ENCODE data around the gene CYREN. TPM values are rescaled to one million over a fixed set of nuclear protein-coding genes. Genes with fewer than 3 reads are reported as not detected.

The CYREN gene
- total and polyA plus RNA-seq, 2 of the 13 experiments (the other 11 are each of a cell fraction or from before 2014, with no cell fraction given): 20.7 to 60.7 TPM

GRCh38 chr7:135147899-135148721 lies 22.4 kb downstream of the CYREN start, which contains the start of gene TMEM140 (continued):
- no peak for TF ChIP-seq PRDM15 (CRISPR knock-in tag; IDR thresholded peaks at IDR 0.05)
- peak; percentile 60; the same call in 1 of the 2 replicates for TF ChIP-seq POLR2AphosphoS5 (IDR thresholded peaks at IDR 0.05; ENCODE audit: low read depth, low read length)
- no peak for TF ChIP-seq TRAFD1 (CRISPR knock-in tag; IDR thresholded peaks at IDR 0.05; ENCODE audit: borderline replicate concordance)
- no peak for TF ChIP-seq ZNF879 (CRISPR knock-in tag; IDR thresholded peaks at IDR 0.05)
- TF ChIP-seq, protein P1, sequence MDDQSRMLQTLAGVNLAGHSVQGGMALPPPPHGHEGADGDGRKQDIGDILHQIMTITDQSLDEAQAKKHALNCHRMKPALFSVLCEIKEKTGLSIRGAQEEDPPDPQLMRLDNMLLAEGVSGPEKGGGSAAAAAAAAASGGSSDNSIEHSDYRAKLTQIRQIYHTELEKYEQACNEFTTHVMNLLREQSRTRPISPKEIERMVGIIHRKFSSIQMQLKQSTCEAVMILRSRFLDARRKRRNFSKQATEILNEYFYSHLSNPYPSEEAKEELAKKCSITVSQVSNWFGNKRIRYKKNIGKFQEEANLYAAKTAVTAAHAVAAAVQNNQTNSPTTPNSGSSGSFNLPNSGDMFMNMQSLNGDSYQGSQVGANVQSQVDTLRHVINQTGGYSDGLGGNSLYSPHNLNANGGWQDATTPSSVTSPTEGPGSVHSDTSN (CRISPR knock-in tag; IDR thresholded peaks at IDR 0.05; ENCODE audit: borderline replicate concordance): no peak
- TF ChIP-seq ZNF441 (CRISPR knock-in tag; IDR thresholded peaks at IDR 0.05; ENCODE audit: borderline replicate concordance): no peak
- TF ChIP-seq, protein P2, sequence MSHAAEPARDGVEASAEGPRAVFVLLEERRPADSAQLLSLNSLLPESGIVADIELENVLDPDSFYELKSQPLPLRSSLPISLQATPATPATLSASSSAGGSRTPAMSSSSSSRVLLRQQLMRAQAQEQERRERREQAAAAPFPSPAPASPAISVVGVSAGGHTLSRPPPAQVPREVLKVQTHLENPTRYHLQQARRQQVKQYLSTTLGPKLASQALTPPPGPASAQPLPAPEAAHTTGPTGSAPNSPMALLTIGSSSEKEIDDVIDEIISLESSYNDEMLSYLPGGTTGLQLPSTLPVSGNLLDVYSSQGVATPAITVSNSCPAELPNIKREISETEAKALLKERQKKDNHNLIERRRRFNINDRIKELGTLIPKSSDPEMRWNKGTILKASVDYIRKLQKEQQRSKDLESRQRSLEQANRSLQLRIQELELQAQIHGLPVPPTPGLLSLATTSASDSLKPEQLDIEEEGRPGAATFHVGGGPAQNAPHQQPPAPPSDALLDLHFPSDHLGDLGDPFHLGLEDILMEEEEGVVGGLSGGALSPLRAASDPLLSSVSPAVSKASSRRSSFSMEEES (CRISPR knock-in tag; IDR thresholded peaks at IDR 0.05): peak; percentile 94
- no peak for TF ChIP-seq MYC (CRISPR knock-in tag; IDR thresholded peaks at IDR 0.05; ENCODE audit: borderline replicate concordance)
- no peak for TF ChIP-seq GPBP1L1 (CRISPR knock-in tag; IDR thresholded peaks at IDR 0.05)
- TF ChIP-seq TP53 (CRISPR knock-in tag; conservative IDR thresholded peaks at IDR 0.05): no peak; the same call in 1 of the 2 replicates
- no peak; the same call in 1 of the 2 replicates for TF ChIP-seq PITX1 (CRISPR knock-in tag; IDR thresholded peaks at IDR 0.05)
- no peak for TF ChIP-seq THYN1 (CRISPR knock-in tag; IDR thresholded peaks at IDR 0.05; ENCODE audit: borderline replicate concordance, low read depth)
- no peak for TF ChIP-seq TMF1 (CRISPR knock-in tag; IDR thresholded peaks at IDR 0.05; ENCODE audit: low read depth)
- TF ChIP-seq ZNF543 (CRISPR knock-in tag; IDR thresholded peaks at IDR 0.05): peak; percentile 83; the same call in 1 of the 2 replicates
- no peak for TF ChIP-seq ZEB1 (IDR thresholded peaks at IDR 0.05; ENCODE audit: insufficient replicate concordance, low read depth)
- no peak for TF ChIP-seq ZNF251 (CRISPR knock-in tag; IDR thresholded peaks at IDR 0.05)
- TF ChIP-seq NFE2 (CRISPR knock-in tag; IDR thresholded peaks at IDR 0.05): no peak
- TF ChIP-seq ZNF510 (CRISPR knock-in tag; IDR thresholded peaks at IDR 0.05; ENCODE audit: low read depth): no peak
- TF ChIP-seq HNF4A (CRISPR knock-in tag; IDR thresholded peaks at IDR 0.05): peak; percentile 98
- TF ChIP-seq ZNF530 (CRISPR knock-in tag; IDR thresholded peaks at IDR 0.05; ENCODE audit: low read depth): no peak
